ENCODE measurements around the gene MTHFD1. TPM values are rescaled to one million over a fixed set of nuclear protein-coding genes. Genes with fewer than 3 reads are reported as not detected.

Gene MTHFD1
- total RNA-seq, 1 donor from 2014 or later, result 15.2 TPM

GRCh38 chr14:64444984-64445845, 57.1 kb downstream of the MTHFD1 start:
- DNase-seq (ENCODE audit: low spot score), result peak; percentile 65

GRCh38 chr14:64447876-64448670, 59.9 kb downstream of the MTHFD1 start:
- DNase-seq (ENCODE audit: low spot score), result peak; percentile 54

- no peak for DNase-seq (ENCODE audit: low spot score)
These were observed 62.1 kb downstream of the MTHFD1 start for GRCh38 chr14:64450255-64450654.

- no peak for DNase-seq (ENCODE audit: low spot score)
These were observed 66.5 kb downstream of the MTHFD1 start for GRCh38 chr14:64454671-64455070.

- DNase-seq (ENCODE audit: low spot score), result no peak
These were observed 71.4 kb downstream of the MTHFD1 start for GRCh38 chr14:64459405-64460136.

GRCh38 chr14:64461221-64461620, 73.1 kb downstream of the MTHFD1 start:
- DNase-seq (ENCODE audit: low spot score), result no peak

- no peak for DNase-seq (ENCODE audit: low spot score)
These were observed 75.0 kb downstream of the MTHFD1 start for GRCh38 chr14:64463195-64463594.

- DNase-seq (ENCODE audit: low spot score), result no peak
These were observed 75.7 kb downstream of the MTHFD1 start for GRCh38 chr14:64463873-64464272.

- no peak for DNase-seq (ENCODE audit: low spot score)
These were observed 76.5 kb downstream of the MTHFD1 start for GRCh38 chr14:64464651-64465050.

- DNase-seq (ENCODE audit: low spot score), result peak; percentile 66
These were observed 77.2 kb downstream of the MTHFD1 start, which contains the start of gene AKAP5 for GRCh38 chr14:64465191-64465822. Gene AKAP5 (plus strand): TSS chr14:64465499. CDS start chr14:64468395, 2,896 bp downstream.

GRCh38 chr14:64465831-64466554, 77.8 kb downstream of the MTHFD1 start:
- DNase-seq (ENCODE audit: low spot score), result peak; percentile 93

GRCh38 chr14:64467101-64467500, 78.9 kb downstream of the MTHFD1 start:
- peak; percentile 80 for DNase-seq (ENCODE audit: low spot score)

- DNase-seq (ENCODE audit: low spot score), result peak; percentile 90
These were observed 79.4 kb downstream of the MTHFD1 start for GRCh38 chr14:64467566-64467965.

GRCh38 chr14:64468451-64468850, 80.3 kb downstream of the MTHFD1 start:
- DNase-seq (ENCODE audit: low spot score), result peak; percentile 25

GRCh38 chr14:64474041-64474440, 85.9 kb downstream of the MTHFD1 start:
- DNase-seq (ENCODE audit: low spot score), result no peak

GRCh38 chr14:64474698-64475097, 86.5 kb downstream of the MTHFD1 start:
- no peak for DNase-seq (ENCODE audit: low spot score)

GRCh38 chr14:64475585-64476273, 87.6 kb downstream of the MTHFD1 start:
- DNase-seq (ENCODE audit: low spot score), result peak; percentile 15

- DNase-seq (ENCODE audit: low spot score), result no peak
These were observed 88.3 kb downstream of the MTHFD1 start for GRCh38 chr14:64476438-64476837.

GRCh38 chr14:64478634-64479250, 90.6 kb downstream of the MTHFD1 start:
- peak; percentile 39 for DNase-seq (ENCODE audit: low spot score)

All from umbilical cord (tissue), 2 donors.